ENCODE results near the gene RELB. TPM values are rescaled to one million over a fixed set of nuclear protein-coding genes. Genes with fewer than 3 reads are reported as not detected.

The RELB gene
- total and polyA plus RNA-seq, 2 donors (not counting 3 experiments of a cell fraction or from before 2014, with no cell fraction given), result 13.2 to 14.4 TPM

DNA sequence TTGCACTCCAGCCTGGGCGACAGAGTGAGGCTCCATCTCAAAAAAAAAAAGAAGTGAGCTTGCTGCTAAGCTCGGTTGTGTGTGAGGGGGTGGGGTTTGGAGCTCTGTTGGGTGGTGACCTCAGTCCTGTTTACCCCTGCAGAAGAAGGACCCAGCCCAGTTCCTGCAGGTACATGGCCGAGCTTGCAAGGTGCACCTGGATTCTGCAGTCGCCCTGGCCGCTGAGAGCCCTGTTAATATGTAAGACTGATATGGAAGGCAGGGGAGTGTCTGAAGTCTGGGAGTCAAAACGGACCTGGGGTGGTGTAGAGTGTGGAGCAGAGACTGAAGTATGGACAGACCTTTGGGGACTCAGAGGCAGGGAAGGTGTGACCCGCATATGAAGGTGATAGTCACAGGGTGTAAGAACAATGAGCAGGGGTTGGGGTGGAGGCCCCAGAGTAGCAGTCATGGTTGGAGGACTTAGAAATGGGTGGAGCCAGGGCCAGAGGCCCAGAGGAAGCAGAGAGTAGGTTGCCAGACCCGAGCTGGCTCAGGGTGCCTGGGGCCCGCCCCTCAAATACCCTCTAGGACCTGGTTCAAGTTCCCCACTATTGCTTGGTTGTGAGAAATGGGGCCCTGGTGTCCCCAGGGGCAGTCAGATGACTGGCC, 50.8 kb downstream of the RELB start:
- no peak for DNase-seq (ENCODE audit: low read depth, low spot score)
- no TSS peak for BruUV-seq (replicated peaks)
- dilution Hi-C loops (cut with MboI; ENCODE audit: extremely low pct_ligation_motif_present, low sequenced_read_pairs), result no loop called here
- no peak overlapping the region for H3K9ac ChIP-seq (replicated peaks; ENCODE audit: extremely low read depth, insufficient read depth, low read length)
- POLR2A ChIA-PET, result interaction anchor here (1.1 kb wide), 1 partner anchor 13 kb away, joined by 7 read pairs; no protein-coding TSS in a partner anchor
- H3K36me3 ChIP-seq (ENCODE audit: control insufficient read depth in 2 of 2, extremely low read depth in 1 of 2, insufficient read depth in 2 of 2, low read length in 2 of 2), result peaks cover 8 to 29% of the 10 kb centered on the region in 2 experiments
- no peaks in the 10 kb centered on the region for H4K20me1 ChIP-seq (replicated peaks; ENCODE audit: control insufficient read depth, extremely low read depth, insufficient read depth, low read length)
- no peak overlapping the region for H3K4me3 ChIP-seq (replicated peaks in 1 of 3; ENCODE audit: insufficient read depth in 1 of 3, low read depth in 1 of 3, low read length in 3 of 3)
- FAIRE-seq, result no peak
- no peaks in the 10 kb centered on the region for H3K4me1 ChIP-seq (ENCODE audit: control insufficient read depth, extremely low read depth, insufficient read depth, low read length)
- no peaks in the 10 kb centered on the region for H3K9me1 ChIP-seq (replicated peaks; ENCODE audit: control insufficient read depth, extremely low read depth, insufficient read depth, low read length)
- intact Hi-C loops (cut with micrococcal nuclease), result no loop called here
- peaks cover 29% of the 10 kb centered on the region for H3K79me2 ChIP-seq (ENCODE audit: control insufficient read depth, insufficient read depth, low read length)
- CTCF ChIA-PET, result interaction anchor here (1.4 to 1.6 kb wide), 2 partner anchors 8 to 35 kb away, joined by 5 to 9 read pairs; no protein-coding TSS in a partner anchor
- no peaks in the 10 kb centered on the region for H3K27me3 ChIP-seq (ENCODE audit: control insufficient read depth in 2 of 2, insufficient read depth in 2 of 2, low read length in 2 of 2)
- no peak overlapping the region for H2AFZ ChIP-seq (ENCODE audit: low read depth, low read length)
- no peak overlapping the region for H3K27ac ChIP-seq (ENCODE audit: insufficient read depth, low read depth, low read length)
- TF ChIP-seq POLR2AphosphoS5 (IDR thresholded peaks at IDR 0.05; ENCODE audit: insufficient read depth, low read depth, low read length) (no peak), POLR2A (IDR thresholded peaks at IDR 0.05; ENCODE audit: low read depth, low read length) (no peak), EZH2 (IDR thresholded peaks at IDR 0.05; ENCODE audit: borderline replicate concordance, low read depth, low read length, severe bottlenecking) (no peak), GATA2 (IDR thresholded peaks at IDR 0.05; ENCODE audit: insufficient read depth, insufficient read length, low read depth, low read length) (no peak), JUN (IDR thresholded peaks at IDR 0.05; ENCODE audit: borderline replicate concordance, insufficient read depth, insufficient read length, low read depth) (no peak), FOS (IDR thresholded peaks at IDR 0.05; ENCODE audit: borderline replicate concordance, insufficient read depth, low read length) (no peak), MYC (IDR thresholded peaks at IDR 0.05; ENCODE audit: low read depth, low read length) (no peak)
- TF ChIP-seq, protein P1, sequence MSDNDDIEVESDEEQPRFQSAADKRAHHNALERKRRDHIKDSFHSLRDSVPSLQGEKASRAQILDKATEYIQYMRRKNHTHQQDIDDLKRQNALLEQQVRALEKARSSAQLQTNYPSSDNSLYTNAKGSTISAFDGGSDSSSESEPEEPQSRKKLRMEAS (IDR thresholded peaks at IDR 0.05; ENCODE audit: insufficient read depth, insufficient read length), result no peak
- TF ChIP-seq, protein P2, sequence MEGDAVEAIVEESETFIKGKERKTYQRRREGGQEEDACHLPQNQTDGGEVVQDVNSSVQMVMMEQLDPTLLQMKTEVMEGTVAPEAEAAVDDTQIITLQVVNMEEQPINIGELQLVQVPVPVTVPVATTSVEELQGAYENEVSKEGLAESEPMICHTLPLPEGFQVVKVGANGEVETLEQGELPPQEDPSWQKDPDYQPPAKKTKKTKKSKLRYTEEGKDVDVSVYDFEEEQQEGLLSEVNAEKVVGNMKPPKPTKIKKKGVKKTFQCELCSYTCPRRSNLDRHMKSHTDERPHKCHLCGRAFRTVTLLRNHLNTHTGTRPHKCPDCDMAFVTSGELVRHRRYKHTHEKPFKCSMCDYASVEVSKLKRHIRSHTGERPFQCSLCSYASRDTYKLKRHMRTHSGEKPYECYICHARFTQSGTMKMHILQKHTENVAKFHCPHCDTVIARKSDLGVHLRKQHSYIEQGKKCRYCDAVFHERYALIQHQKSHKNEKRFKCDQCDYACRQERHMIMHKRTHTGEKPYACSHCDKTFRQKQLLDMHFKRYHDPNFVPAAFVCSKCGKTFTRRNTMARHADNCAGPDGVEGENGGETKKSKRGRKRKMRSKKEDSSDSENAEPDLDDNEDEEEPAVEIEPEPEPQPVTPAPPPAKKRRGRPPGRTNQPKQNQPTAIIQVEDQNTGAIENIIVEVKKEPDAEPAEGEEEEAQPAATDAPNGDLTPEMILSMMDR (IDR thresholded peaks at IDR 0.05; ENCODE audit: extremely low read depth in 1 of 2, insufficient read depth in 1 of 2, low read depth in 1 of 2, low read length in 2 of 2), result no peak
- H3K4me2 ChIP-seq (ENCODE audit: insufficient read depth, low read length), result no peak overlapping the region
- H3K9me3 ChIP-seq (replicated peaks; ENCODE audit: control insufficient read depth, insufficient read depth, low read length), result no peaks in the 10 kb centered on the region
